ENCODE results near the gene ATP2B1.
A peak's percentile ranks its signal among the peaks of the same experiment; 100 is the strongest.

ATP2B1 gene

GRCh38 chr12:89663577-89664357 lies 44.9 kb downstream of the ATP2B1 start:
- Histone ChIP-seq H3K27ac (ENCODE audit: low read depth, low read length, poor library complexity, severe bottlenecking) (peak overlapping the region; percentile 18), H3K4me2 (ENCODE audit: low read length) (no peak overlapping the region), H4K20me1 (ENCODE audit: insufficient read depth, low read length) (peaks cover 8% of the 10 kb centered on the region), H3K4me1 (ENCODE audit: insufficient read depth, low read length, severe bottlenecking) (peaks cover 50% of the 10 kb centered on the region), H3K79me2 (ENCODE audit: insufficient read depth, low read length) (peaks cover 99% of the 10 kb centered on the region), H3K27me3 (ENCODE audit: insufficient read depth, low read length) (no peaks in the 10 kb centered on the region), H3K4me3 (ENCODE audit: low read depth, low read length, poor library complexity, severe bottlenecking) (no peak overlapping the region), H3K9me3 (ENCODE audit: low read length) (no peaks in the 10 kb centered on the region), H3K36me3 (ENCODE audit: insufficient read depth, low read length) (peaks cover 59% of the 10 kb centered on the region), H2AFZ (ENCODE audit: low read length) (no peak overlapping the region), H3F3A (ENCODE audit: insufficient read depth, low read length) (no peaks in the 10 kb centered on the region), H3K9ac (ENCODE audit: low read length) (no peak overlapping the region), H3K9me2 (ENCODE audit: low read depth, low read length) (no peaks in the 10 kb centered on the region)
- TF ChIP-seq CTCF (IDR thresholded peaks at IDR 0.05; ENCODE audit: low read length) = no peak

- H3K79me2 ChIP-seq (ENCODE audit: insufficient read depth, low read length) = peaks cover 99% of the 10 kb centered on the region
- H3F3A ChIP-seq (ENCODE audit: insufficient read depth, low read length) = no peaks in the 10 kb centered on the region
- TF ChIP-seq EZH2 (IDR thresholded peaks at IDR 0.05; ENCODE audit: borderline replicate concordance, low read length) = no peak
- no peak for TF ChIP-seq CTCF (IDR thresholded peaks at IDR 0.05; ENCODE audit: low read length)
- no peak overlapping the region for H3K9ac ChIP-seq (ENCODE audit: low read length)
- H3K9me2 ChIP-seq (ENCODE audit: low read depth, low read length) = no peaks in the 10 kb centered on the region
- no peaks in the 10 kb centered on the region for H3K27me3 ChIP-seq (ENCODE audit: insufficient read depth, low read length)
- peaks cover 58% of the 10 kb centered on the region for H3K4me1 ChIP-seq (ENCODE audit: insufficient read depth, low read length, severe bottlenecking)
- no peak overlapping the region for H2AFZ ChIP-seq (ENCODE audit: low read length)
- peaks cover 8% of the 10 kb centered on the region for H4K20me1 ChIP-seq (ENCODE audit: insufficient read depth, low read length)
- no peaks in the 10 kb centered on the region for H3K9me3 ChIP-seq (ENCODE audit: low read length)
- H3K4me2 ChIP-seq (ENCODE audit: low read length) = peak overlapping the region; percentile 2; the same call in 1 of the 2 replicates
- no peak overlapping the region for H3K27ac ChIP-seq (ENCODE audit: low read depth, low read length, poor library complexity, severe bottlenecking)
- H3K4me3 ChIP-seq (ENCODE audit: low read depth, low read length, poor library complexity, severe bottlenecking) = no peak overlapping the region
- H3K36me3 ChIP-seq (ENCODE audit: insufficient read depth, low read length) = peaks cover 52% of the 10 kb centered on the region
Observed at GRCh38 chr12:89662623-89663022, 46.0 kb downstream of the ATP2B1 start.

- peaks cover 66% of the 10 kb centered on the region for H3K4me1 ChIP-seq (ENCODE audit: insufficient read depth, low read length, severe bottlenecking)
- peaks cover 52% of the 10 kb centered on the region for H3K36me3 ChIP-seq (ENCODE audit: insufficient read depth, low read length)
- H3K4me3 ChIP-seq (ENCODE audit: low read depth, low read length, poor library complexity, severe bottlenecking) = no peak overlapping the region
- no peak for TF ChIP-seq CTCF (IDR thresholded peaks at IDR 0.05; ENCODE audit: low read length)
- TF ChIP-seq EZH2 (IDR thresholded peaks at IDR 0.05; ENCODE audit: borderline replicate concordance, low read length) = no peak
- no peak overlapping the region for H3K27ac ChIP-seq (ENCODE audit: low read depth, low read length, poor library complexity, severe bottlenecking)
- H3K79me2 ChIP-seq (ENCODE audit: insufficient read depth, low read length) = peaks cover 99% of the 10 kb centered on the region
- no peaks in the 10 kb centered on the region for H3F3A ChIP-seq (ENCODE audit: insufficient read depth, low read length)
- H2AFZ ChIP-seq (ENCODE audit: low read length) = no peak overlapping the region
- no peak overlapping the region for H3K4me2 ChIP-seq (ENCODE audit: low read length)
- no peaks in the 10 kb centered on the region for H3K27me3 ChIP-seq (ENCODE audit: insufficient read depth, low read length)
- peaks cover 8% of the 10 kb centered on the region; the same call in 1 of the 2 replicates for H4K20me1 ChIP-seq (ENCODE audit: insufficient read depth, low read length)
- no peaks in the 10 kb centered on the region for H3K9me2 ChIP-seq (ENCODE audit: low read depth, low read length)
- H3K9ac ChIP-seq (ENCODE audit: low read length) = no peak overlapping the region
- H3K9me3 ChIP-seq (ENCODE audit: low read length) = no peaks in the 10 kb centered on the region
Observed at GRCh38 chr12:89661706-89662330, 46.8 kb downstream of the ATP2B1 start.

Measured in OCI-LY1 (cell line).